ENCODE results near the gene S100A5. TPM values are rescaled to one million over a fixed set of nuclear protein-coding genes. Genes with fewer than 3 reads are reported as not detected.
"Not testable (repeated sequence)": the region's sequence is repeated elsewhere in the genome, so short reads cannot be mapped to it uniquely, and the experiment has no call there.

Gene S100A5
- 0.53 and 2.4 TPM in 2 replicates for total RNA-seq (2014; rRNA removed; shearing (Covaris generic))
- polyA plus RNA-seq (2015; cell fraction: cytosol; rRNA removed) = 1.8 and 2.3 TPM in 2 replicates
- polyA plus RNA-seq (2015; cell fraction: nucleus; rRNA removed) = 0.67 and 1.1 TPM in 2 replicates

- peak; percentile 91 for DNase-seq (ENCODE audit: low read depth)
Observed at GRCh38 chr1:153540394-153541361, at the start of gene S100A5. Gene S100A5, minus strand, starts transcription at chr1:153540934. Its CDS starts 743 bp downstream, at chr1:153540191.

DNA sequence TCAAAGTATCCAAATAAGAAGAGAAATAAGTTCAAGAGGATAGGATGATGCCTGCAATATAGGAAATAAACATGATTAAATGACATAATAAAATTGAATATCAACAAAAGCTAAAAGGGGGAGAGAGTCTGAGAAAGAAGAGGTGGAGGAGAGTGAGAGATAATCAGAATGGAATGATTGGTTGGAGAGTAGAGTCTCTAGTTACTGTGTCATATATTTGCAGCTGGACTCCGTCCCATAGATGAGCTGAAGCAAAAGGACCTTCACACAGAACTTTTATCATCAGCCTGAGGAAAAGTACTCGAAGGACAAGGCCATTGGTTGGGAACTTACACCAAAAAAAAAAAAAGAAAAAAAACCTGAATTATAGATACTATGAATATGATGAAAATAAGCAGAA lies 47.7 kb upstream of the S100A5 start:
- DNase-seq (ENCODE audit: low read depth) = no peak

GRCh38 chr1:153588033-153588432 lies 47.3 kb upstream of the S100A5 start:
- not testable (repeated sequence) for DNase-seq (ENCODE audit: low read depth)

GRCh38 chr1:153587314-153587713 lies 46.6 kb upstream of the S100A5 start:
- DNase-seq (ENCODE audit: low read depth) = no peak

DNA sequence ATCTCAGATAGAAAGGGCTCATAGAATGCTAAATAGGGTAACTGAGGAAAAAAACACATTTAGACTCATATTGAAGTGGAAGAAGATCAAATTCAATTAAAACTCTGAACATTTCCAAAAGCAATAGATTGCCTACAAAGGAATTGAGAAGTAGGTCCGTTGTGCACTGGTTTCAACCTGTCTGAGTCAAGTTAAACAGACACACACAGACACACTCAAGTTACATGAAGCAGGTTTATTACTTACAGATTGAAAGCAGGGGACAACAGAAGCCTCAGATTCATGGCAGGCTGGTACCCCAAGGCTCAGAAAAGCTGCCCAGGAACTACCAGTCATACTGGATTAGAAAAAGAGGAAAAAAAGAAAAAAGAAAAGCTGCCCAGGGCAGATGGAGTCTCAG lies 45.6 kb upstream of the S100A5 start:
- DNase-seq (ENCODE audit: low read depth) = no peak

- no peak for DNase-seq (ENCODE audit: low read depth)
Observed at GRCh38 chr1:153585006-153585405, 44.3 kb upstream of the S100A5 start.

DNA sequence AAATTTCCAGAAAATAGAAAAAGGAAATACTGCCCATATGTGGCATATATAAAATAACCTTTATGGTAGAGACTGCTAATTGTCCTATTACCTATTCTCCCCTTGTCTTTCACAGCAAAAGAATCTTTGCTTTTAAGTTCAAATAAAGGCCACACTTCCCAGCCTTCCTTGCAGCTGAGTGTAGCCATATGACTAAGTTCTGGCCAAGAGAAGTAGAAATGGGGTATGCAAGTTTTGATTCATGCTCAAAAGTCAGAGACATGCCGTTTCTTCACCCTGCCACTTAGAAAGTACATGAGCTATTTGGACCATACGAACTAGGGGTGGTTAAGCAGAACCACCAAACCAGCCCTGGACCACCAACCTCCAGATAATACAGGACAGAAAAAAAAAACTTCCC lies 43.2 kb upstream of the S100A5 start:
- no peak for DNase-seq (ENCODE audit: low read depth)

- not testable (repeated sequence) for DNase-seq (ENCODE audit: low read depth)
Observed at GRCh38 chr1:153583514-153583913, 42.8 kb upstream of the S100A5 start.

DNA sequence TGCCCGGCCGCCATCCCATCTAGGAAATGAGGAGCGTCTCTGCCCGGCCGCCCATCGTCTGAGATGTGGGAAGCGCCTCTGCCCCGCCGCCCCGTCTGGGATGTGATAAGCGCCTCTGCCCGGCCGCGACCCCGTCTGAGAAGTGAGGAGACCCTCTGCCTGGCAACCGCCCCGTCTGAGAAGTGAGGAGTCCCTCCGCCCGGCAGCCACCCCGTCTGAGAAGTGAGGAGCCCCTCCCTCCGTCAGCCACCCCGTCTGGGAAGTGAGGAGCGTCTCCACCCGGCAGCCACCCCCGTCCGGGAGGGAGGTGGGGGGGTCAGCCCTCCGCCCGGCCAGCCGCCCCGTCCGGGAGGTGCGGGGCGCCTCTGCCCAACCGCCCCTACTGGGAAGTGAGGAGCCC lies 42.1 kb upstream of the S100A5 start:
- not testable (repeated sequence) for DNase-seq (ENCODE audit: low read depth)

GRCh38 chr1:153578936-153579335 lies 38.2 kb upstream of the S100A5 start:
- DNase-seq (ENCODE audit: low read depth) = no peak

DNA sequence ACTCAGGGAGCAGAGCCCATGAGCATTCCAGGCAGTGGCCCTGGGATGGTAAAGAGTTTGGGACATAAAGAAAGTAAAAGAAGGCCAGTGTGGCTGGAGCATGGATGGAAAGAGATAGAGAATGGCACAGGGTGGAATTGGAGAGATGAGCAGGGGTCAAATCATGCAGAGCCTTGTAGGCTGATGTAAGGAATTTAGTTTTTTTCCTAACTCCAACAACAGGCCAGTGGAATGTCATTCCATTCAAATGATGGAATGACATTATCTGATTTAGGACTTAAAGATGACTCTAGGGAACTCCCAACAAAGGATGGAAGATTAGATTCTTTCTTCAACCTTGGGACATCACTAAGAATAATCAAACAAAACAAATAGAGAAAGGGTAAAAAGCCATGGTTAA lies 37.8 kb upstream of the S100A5 start:
- no peak for DNase-seq (ENCODE audit: low read depth)

DNA sequence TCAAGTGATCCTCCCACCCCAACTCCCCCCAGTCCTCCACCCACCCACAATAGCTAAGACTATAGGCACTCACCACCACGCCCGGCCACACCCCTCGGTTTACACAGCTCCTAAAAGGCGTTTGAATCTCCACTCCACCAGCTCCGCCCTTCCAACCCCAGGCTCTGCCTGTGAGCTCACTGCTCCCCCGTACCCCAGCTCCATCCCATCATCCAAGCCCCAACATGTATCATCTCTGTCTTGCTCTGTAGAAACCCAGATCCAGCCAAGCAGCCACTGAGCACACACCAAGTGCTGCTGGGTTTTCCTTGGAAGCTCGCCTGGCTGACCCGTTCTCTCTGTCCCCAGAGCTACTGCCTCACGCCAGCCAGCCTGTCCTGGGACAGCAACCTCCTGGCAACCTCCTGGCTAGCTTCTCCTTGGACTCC lies 36.9 kb upstream of the S100A5 start:
- no peak for DNase-seq (ENCODE audit: low read depth)

- no peak for DNase-seq (ENCODE audit: low read depth)
Observed at GRCh38 chr1:153577138-153577537, 36.4 kb upstream of the S100A5 start.

DNA sequence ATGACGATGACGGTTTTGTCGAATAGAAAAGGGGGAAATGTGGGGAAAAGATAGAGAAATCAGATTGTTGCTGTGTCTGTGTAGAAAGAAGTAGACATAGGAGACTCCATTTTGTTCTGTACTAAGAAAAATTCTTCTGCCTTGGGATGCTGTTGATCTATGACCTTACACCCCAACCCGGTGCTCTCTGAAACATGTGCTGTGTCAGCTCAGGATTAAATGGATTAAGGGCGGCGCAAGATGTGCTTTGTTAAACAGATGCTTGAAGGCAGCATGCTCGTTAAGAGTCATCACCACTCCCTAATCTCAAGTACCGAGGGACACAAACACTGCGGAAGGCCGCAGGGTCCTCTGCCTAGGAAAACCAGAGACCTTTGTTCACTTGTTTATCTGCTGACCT lies 34.8 kb upstream of the S100A5 start:
- DNase-seq (ENCODE audit: low read depth) = not testable (repeated sequence)

DNA sequence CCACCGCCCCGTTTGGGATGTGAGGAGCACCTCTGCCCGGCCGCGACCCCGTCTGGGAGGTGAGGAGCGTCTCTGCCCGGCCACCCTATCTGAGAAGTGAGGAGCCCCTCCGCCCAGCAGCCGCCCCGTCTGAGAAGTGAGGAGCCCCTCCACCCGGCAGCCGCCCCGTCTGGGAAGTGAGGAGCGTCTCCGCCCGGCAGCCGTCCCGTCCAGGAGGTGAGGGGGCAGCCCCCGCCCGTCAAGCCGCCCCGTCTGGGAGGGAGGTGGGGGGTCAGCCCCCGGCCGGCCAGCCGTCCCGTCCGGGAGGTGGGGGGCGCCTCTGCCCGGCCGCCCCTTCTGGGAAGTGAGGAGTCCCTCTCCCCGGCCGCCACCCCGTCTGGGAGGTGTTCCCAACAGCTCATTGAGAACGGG lies 34.4 kb upstream of the S100A5 start:
- not testable (repeated sequence) for DNase-seq (ENCODE audit: low read depth)

- DNase-seq (ENCODE audit: low read depth) = no peak
Observed at GRCh38 chr1:153573351-153573750, 32.6 kb upstream of the S100A5 start.

DNA sequence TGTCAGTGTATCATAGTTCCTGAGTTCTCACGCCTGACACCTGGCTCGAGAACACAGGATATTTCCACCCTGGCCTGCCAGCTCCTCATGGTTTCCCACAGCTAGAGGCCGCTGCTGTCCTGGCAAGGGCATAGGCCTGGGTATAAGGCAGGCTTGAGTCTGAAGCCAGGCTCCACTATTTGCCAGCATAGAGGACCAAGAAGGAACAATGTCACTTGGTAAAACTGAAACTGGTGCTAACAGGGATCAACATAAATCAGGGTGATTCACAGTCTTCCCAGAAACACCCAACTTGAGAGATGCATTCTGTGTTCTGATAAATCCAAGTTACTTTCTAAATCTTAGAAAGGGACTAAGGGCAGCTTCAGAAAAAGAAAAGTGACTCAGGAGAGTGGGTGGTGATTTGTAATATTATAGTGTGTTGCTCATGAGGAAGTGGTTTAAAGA lies 31.9 kb upstream of the S100A5 start:
- peak; percentile 87 for DNase-seq (ENCODE audit: low read depth)

- DNase-seq (ENCODE audit: low read depth) = no peak
Observed at GRCh38 chr1:153571706-153572105, 31.0 kb upstream of the S100A5 start.

DNA sequence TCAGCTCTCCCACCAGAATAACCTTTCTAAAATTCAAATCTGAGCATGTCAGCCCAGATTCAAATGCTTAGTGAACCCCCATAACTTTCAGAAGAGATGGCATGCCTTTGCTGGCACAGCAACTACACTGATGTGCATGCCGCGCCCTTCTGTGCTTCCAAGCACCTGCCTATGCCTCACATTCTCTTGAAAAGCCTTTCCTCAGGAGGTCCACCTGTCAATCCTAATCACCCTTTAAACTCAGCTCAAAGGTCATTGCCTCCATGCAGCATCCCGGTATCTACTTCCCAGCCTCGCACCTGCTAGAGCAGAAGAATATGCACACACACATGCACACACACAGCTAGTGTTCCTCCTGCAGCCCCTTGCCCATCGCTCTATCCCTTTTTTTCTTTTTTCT lies 30.1 kb upstream of the S100A5 start:
- DNase-seq (ENCODE audit: low read depth) = no peak

- no peak for DNase-seq (ENCODE audit: low read depth)
Observed at GRCh38 chr1:153569465-153569864, 28.7 kb upstream of the S100A5 start.

- peak; percentile 96 for DNase-seq (ENCODE audit: low read depth)
Observed at GRCh38 chr1:153568367-153569099, 27.8 kb upstream of the S100A5 start.
